GM21529 (cell line): ENCODE results near the gene PPM1K.
A peak's percentile ranks its signal among the peaks of the same experiment; 100 is the strongest.

Experiments
- ATAC-seq: cut with Tn5 transposase; IDR thresholded peaks from one replicate; pipeline ENCODE4 v1.9.1; 2021; ENCODE audit not compliant: unreplicated experiment

Gene PPM1K

GRCh38 chr4:88277711-88278225 lies 6.6 kb downstream of the PPM1K start:
- ATAC-seq, result no peak

- no peak for ATAC-seq
These were observed 7.2 kb downstream of the PPM1K start for GRCh38 chr4:88276952-88277710.

- no peak for ATAC-seq
These were observed 8.3 kb downstream of the PPM1K start for GRCh38 chr4:88275949-88276515.

- ATAC-seq, result peak; percentile 64
These were observed 8.8 kb downstream of the PPM1K start for GRCh38 chr4:88275516-88275915.

GRCh38 chr4:88268913-88269312 lies 15.4 kb downstream of the PPM1K start:
- ATAC-seq, result no peak

- no peak for ATAC-seq
These were observed 20.0 kb downstream of the PPM1K start for GRCh38 chr4:88264336-88264735.

DNA sequence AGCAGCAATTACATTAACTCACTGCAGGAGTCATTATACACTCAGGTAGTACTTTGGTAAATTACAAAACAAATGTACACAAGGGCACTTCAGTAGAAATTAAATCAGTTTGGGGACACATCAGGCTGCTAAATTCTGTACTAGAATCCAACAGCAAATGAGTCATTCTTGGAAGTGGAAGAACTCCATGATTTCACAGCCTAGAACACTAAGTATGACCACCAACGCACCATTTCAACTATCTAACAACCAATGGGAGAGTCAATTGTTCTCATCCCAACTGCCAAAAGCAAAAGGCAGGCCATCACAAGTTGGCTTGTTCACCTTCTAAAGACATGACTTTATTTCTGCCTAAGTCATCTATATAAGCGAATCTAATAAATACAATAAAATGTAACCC lies 26.6 kb downstream of the PPM1K start:
- ATAC-seq, result no peak

DNA sequence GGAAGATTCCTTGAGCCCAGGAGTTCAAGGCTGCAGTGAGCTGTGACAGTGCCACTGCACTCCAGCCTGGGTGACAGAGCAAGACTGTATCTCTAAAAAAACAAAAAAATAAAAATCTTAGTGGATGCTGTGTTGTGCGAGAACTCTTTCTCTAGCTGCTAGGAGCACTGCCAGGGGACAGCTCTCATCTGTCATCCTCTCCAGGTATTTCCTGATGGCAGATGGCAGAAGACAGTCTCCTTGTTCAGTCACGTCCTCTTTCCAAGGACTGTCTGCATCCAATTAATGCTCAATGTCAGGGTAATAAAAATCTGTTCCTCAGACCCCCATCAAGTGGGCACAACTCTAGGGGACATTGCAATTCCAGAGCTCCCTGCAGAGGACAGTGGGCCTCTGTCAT lies 29.2 kb downstream of the PPM1K start:
- no peak for ATAC-seq

GRCh38 chr4:88251924-88252323 lies 32.4 kb downstream of the PPM1K start:
- no peak for ATAC-seq

GRCh38 chr4:88247148-88247547 lies 37.2 kb downstream of the PPM1K start:
- no peak for ATAC-seq

DNA sequence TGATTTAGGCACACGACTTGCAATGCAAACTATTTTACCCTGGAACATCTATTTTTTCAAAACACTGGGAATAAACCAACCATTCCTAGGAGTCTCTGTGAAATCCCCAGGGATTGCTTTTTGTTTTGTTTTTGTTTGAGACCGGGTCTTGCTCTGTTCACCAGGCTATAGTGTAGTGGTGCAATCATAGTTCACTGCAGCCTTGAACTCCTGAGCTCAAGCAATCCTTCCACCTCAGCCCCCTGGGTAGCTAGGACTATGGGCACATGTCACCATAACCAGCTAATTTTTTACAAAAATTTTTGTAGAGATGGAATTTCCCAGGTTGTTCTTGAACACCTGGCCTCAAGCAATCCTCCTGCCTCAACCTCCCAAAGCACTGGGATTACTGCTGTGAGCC lies 37.8 kb downstream of the PPM1K start:
- no peak for ATAC-seq

DNA sequence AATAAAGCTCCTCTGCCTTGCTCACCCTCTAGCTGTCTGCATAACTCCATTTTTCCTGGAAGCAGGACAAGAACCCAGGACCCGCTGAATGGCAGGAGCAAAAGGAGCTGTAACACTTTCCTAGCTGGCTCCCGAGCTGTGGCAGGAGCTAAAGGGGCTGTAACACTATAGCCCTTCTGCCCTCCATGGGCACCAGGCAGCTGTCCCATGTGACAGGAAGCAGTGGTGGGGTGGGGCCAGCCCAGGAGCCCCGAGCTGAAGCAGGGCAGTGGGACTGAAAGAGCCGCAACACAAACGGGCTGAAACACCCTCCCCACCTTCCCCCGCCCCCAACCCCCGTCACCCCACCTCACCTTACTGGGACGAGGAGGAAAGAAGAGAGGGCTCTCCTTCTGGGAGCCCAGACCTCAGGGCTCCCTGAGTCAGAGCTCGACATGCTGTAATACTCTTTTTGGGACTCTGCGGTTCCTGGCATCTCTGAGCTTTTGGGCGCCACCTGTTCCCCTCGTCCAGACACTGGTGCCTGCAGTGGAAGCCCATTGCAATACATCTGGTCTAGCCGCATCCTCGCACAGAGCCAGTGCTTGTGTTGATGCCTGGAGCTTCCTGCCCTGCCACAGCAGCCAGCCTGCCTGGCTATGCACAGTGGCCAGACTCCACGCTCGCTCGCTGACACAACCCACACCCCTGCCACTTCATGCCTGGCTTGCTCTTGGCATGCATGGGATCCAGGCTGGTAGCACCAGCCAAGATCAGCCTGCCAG lies 39.4 kb downstream of the PPM1K start:
- no peak for ATAC-seq

DNA sequence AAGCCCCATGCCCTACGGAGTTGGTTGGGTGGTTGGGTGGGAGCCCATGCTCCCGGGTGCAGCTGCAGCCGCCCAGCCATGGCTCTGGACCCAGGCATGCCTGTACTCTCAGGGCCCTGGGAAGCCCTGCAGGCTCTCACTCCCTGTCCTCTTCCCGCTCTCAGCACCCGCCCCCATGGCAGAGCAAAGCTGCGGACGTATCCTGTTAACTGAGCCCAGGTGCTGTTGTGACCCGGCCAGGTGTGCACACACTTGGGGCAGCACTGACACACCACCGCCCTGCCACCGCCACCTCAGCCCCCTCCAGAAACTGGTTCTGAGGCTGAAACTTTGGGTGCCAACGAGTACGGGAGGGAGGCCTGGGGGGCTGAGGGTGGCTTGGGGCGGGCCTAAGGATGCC lies 40.3 kb downstream of the PPM1K start:
- ATAC-seq, result no peak

DNA sequence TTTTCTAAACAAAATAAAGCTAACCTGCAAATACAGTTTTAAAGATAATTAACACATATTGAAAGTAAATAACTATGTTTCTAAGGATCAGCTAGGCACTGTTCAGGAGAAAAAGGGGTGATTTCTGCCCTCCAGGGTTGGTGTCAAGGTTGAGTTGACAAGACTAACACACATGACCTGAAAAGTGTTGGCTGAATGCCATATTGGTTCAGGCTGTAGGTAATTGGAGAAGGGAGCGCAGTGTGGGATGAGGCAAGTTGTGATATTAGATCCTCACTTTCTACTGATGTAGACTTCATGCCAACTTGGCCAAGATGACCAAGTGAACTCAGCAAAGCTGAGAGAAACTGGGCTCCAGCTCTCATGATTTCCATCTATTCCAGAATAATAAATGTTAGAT lies 42.2 kb downstream of the PPM1K start:
- no peak for ATAC-seq

DNA sequence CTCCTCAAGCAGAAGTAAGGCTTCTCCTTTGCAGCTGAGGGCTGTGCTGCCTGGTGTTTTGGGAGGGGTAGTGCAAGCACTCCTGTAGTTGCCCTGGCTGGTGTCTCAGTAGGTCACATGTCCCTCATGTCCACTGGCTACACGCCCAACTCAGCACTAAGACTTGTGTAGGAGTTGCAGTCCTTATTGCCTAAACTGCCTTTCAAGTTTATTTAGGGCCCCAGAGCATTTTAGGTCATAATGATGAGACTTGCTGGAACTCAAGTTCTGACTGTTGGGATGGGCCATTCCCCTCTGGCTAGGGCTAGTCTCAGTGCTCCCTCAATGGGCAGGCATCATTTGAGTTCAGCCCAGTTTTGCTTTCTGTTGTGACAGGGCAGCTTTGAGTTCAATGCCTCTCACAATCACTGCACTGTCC lies 44.1 kb downstream of the PPM1K start:
- no peak for ATAC-seq

DNA sequence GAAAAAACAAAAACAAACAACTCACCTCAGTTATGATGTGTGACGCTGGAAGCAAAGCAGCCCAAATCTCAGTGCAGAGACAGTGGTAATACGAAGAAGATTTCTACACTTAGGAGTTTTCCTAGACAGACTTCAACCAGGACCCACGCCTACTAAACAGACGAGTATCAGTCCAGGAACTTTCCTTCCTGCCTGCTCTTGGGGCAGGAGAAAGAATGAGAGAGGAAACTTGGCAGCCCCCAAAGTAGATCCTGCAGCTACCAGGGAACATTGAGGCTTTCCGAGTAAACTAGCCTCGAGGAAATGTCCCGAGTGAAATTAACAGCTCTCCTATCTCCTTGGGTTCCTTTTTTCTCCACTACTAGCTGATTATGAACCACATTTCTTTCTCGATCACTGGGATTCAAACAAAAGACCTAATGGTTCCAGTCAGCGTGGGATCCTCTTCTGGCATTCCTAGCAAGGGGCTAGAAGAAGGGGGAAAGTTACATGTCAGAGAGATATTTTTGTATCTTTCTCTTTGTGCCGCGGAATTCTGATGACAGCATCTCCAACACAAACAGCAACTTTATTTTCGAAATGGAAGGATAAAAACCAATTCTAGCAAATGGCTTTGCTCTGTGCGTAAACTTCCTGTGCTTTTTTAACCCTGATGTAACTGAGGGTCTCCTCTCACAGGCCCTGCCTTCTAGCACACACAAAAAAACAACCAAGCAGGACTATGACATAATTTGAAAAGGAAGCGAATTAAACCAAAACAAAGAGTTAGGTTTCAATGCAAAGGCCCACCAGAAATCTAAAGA lies 53.2 kb downstream of the PPM1K start:
- no peak for ATAC-seq

GRCh38 chr4:88230461-88230891 lies 53.9 kb downstream of the PPM1K start:
- no peak for ATAC-seq

- no peak for ATAC-seq
These were observed 56.6 kb downstream of the PPM1K start for GRCh38 chr4:88227734-88228133.

- ATAC-seq, result no peak
These were observed 58.2 kb downstream of the PPM1K start for GRCh38 chr4:88226143-88226542.

- no peak for ATAC-seq
These were observed 58.9 kb downstream of the PPM1K start for GRCh38 chr4:88225232-88226105.
